ENCODE data around the gene RALGAPA2. TPM values are rescaled to one million over a fixed set of nuclear protein-coding genes. Genes with fewer than 3 reads are reported as not detected.

The RALGAPA2 gene
- total RNA-seq, 2 experiments from 2014 or later: 21.2 to 21.9 TPM

- POLR2A ChIA-PET: no interaction called here
- no peak for DNase-seq
Observed at GRCh38 chr20:20406306-20406705, 306.1 kb downstream of the RALGAPA2 start.

GRCh38 chr20:20405623-20406022 is 306.8 kb downstream of the RALGAPA2 start:
- no peaks in the 10 kb centered on the region for H3K4me1 Mint-ChIP-seq (ENCODE audit: low read depth)
- ChIA-PET CTCF (no interaction called here), POLR2A (no interaction called here)

More at GRCh38 chr20:20406306-20406705, 306.1 kb downstream of the RALGAPA2 start:
- CTCF ChIA-PET: no interaction called here
- no peak overlapping the region for H3K4me3 Mint-ChIP-seq
- H3K27ac Mint-ChIP-seq: no peak overlapping the region
- Histone ChIP-seq H3K36me3 (ENCODE audit: insufficient read depth, low read length) (peaks cover 12% of the 10 kb centered on the region), H3K4me3 (ENCODE audit: low read length) (no peak overlapping the region), H3K27me3 (ENCODE audit: control insufficient read depth in 1 of 2, insufficient read depth in 2 of 2, low read length in 2 of 2) (no peaks in the 10 kb centered on the region), H3K9me3 (ENCODE audit: control insufficient read depth in 1 of 2, insufficient read depth in 1 of 2, low read length in 2 of 2) (no peaks in the 10 kb centered on the region), H3K4me1 (ENCODE audit: insufficient read depth, low read length) (no peaks in the 10 kb centered on the region), H3K27ac (ENCODE audit: low read depth in 1 of 2, low read length in 2 of 2) (no peak overlapping the region)
- H3K36me3 Mint-ChIP-seq (ENCODE audit: low read depth): peaks cover 37% of the 10 kb centered on the region
- H3K4me1 Mint-ChIP-seq (ENCODE audit: low read depth): no peaks in the 10 kb centered on the region
- H3K9me3 Mint-ChIP-seq: no peaks in the 10 kb centered on the region
- no peak for ATAC-seq (ENCODE audit: poor library complexity)
- intact Hi-C loops (cut with DNase I, micrococcal nuclease): no loop called here
- H3K27me3 Mint-ChIP-seq: no peaks in the 10 kb centered on the region
- TF ChIP-seq CTCF (IDR thresholded peaks at IDR 0.05): no peak

GRCh38 chr20:20404633-20405032 is 307.8 kb downstream of the RALGAPA2 start:
- H3K27ac Mint-ChIP-seq: no peak overlapping the region
- H3K27me3 ChIP-seq (ENCODE audit: control insufficient read depth in 1 of 2, insufficient read depth in 2 of 2, low read length in 2 of 2): no peaks in the 10 kb centered on the region
- no peak overlapping the region for H3K4me3 Mint-ChIP-seq
- no peaks in the 10 kb centered on the region for H3K9me3 Mint-ChIP-seq
- H3K36me3 ChIP-seq (ENCODE audit: insufficient read depth, low read length): peaks cover 10% of the 10 kb centered on the region
- H3K4me3 ChIP-seq (ENCODE audit: low read length): no peak overlapping the region
- H3K27ac ChIP-seq (ENCODE audit: low read depth in 1 of 2, low read length in 2 of 2): no peak overlapping the region
- DNase-seq (no peak), ATAC-seq (ENCODE audit: poor library complexity) (no peak)
- no peaks in the 10 kb centered on the region for H3K27me3 Mint-ChIP-seq
- H3K9me3 ChIP-seq (ENCODE audit: control insufficient read depth in 1 of 2, insufficient read depth in 1 of 2, low read length in 2 of 2): no peaks in the 10 kb centered on the region
- ChIA-PET CTCF (no interaction called here), POLR2A (no interaction called here)
- no peaks in the 10 kb centered on the region for H3K4me1 ChIP-seq (ENCODE audit: insufficient read depth, low read length)
- intact Hi-C loops (cut with DNase I, micrococcal nuclease): no loop called here
- peaks cover 29% of the 10 kb centered on the region for H3K36me3 Mint-ChIP-seq (ENCODE audit: low read depth)
- TF ChIP-seq CTCF (IDR thresholded peaks at IDR 0.05): no peak
- no peaks in the 10 kb centered on the region for H3K4me1 Mint-ChIP-seq (ENCODE audit: low read depth)

More at GRCh38 chr20:20405623-20406022, 306.8 kb downstream of the RALGAPA2 start:
- H3K27me3 Mint-ChIP-seq: no peaks in the 10 kb centered on the region
- no peaks in the 10 kb centered on the region for H3K9me3 Mint-ChIP-seq
- Histone ChIP-seq H3K36me3 (ENCODE audit: insufficient read depth, low read length) (peaks cover 10% of the 10 kb centered on the region), H3K4me3 (ENCODE audit: low read length) (no peak overlapping the region), H3K9me3 (ENCODE audit: control insufficient read depth in 1 of 2, insufficient read depth in 1 of 2, low read length in 2 of 2) (no peaks in the 10 kb centered on the region), H3K4me1 (ENCODE audit: insufficient read depth, low read length) (no peaks in the 10 kb centered on the region), H3K27me3 (ENCODE audit: control insufficient read depth in 1 of 2, insufficient read depth in 2 of 2, low read length in 2 of 2) (no peaks in the 10 kb centered on the region), H3K27ac (ENCODE audit: low read depth in 1 of 2, low read length in 2 of 2) (no peak overlapping the region)
- no peak overlapping the region for H3K4me3 Mint-ChIP-seq
- DNase-seq (no peak), ATAC-seq (ENCODE audit: poor library complexity) (no peak)
- TF ChIP-seq CTCF (IDR thresholded peaks at IDR 0.05): no peak
- no peak overlapping the region for H3K27ac Mint-ChIP-seq
- peaks cover 34% of the 10 kb centered on the region for H3K36me3 Mint-ChIP-seq (ENCODE audit: low read depth)
- intact Hi-C loops (cut with DNase I, micrococcal nuclease): no loop called here

All from CD4-positive, alpha-beta T cell (primary cell).